Fibroblast of skin of left biceps (primary cell): Measurements from ENCODE around the gene SLC25A11.
"Not testable (repeated sequence)": the region's sequence is repeated elsewhere in the genome, so short reads cannot be mapped to it uniquely, and the experiment has no call there.

ENCODE experiments used
- DNase-seq, 2 experiments: peaks; one replicate each; pipeline ENCODE4 v3.0.0-alpha.2; 2013; ENCODE audit warnings: low read depth in 2 of 2

Gene SLC25A11

GRCh38 chr17:4920351-4921048, 19.3 kb downstream of the SLC25A11 start:
- no peak for DNase-seq

- DNase-seq, result no peak
These were observed 20.3 kb downstream of the SLC25A11 start for GRCh38 chr17:4919511-4920047.

GRCh38 chr17:4914551-4914950, 25.3 kb downstream of the SLC25A11 start:
- DNase-seq, result not testable (repeated sequence)

DNA sequence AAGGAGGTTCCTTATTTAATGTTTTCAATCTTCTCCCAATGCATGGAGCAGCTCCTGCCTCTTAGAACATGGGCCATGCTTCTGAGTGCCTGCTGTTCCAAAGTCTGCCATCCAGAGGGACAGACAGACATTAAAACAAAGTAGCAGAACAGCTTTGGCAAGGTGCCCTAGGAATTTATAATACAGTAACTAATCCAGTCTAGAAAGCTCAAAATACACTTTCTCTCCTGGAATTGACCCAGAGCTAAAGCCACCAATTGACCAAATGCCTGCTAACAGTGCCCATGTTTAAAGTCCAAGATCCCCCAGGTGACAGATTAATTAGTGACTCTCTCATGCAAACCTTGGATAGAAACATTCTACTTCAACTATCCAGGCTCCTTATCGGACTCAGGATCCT, 25.9 kb downstream of the SLC25A11 start:
- DNase-seq, result no peak

GRCh38 chr17:4908711-4909496, 30.9 kb downstream of the SLC25A11 start:
- peak; percentile 68 to 69 for DNase-seq

- no peak for DNase-seq
These were observed 31.5 kb downstream of the SLC25A11 start for GRCh38 chr17:4908301-4908700.

- DNase-seq, result not testable (repeated sequence)
These were observed 33.2 kb downstream of the SLC25A11 start for GRCh38 chr17:4906642-4907041.

DNA sequence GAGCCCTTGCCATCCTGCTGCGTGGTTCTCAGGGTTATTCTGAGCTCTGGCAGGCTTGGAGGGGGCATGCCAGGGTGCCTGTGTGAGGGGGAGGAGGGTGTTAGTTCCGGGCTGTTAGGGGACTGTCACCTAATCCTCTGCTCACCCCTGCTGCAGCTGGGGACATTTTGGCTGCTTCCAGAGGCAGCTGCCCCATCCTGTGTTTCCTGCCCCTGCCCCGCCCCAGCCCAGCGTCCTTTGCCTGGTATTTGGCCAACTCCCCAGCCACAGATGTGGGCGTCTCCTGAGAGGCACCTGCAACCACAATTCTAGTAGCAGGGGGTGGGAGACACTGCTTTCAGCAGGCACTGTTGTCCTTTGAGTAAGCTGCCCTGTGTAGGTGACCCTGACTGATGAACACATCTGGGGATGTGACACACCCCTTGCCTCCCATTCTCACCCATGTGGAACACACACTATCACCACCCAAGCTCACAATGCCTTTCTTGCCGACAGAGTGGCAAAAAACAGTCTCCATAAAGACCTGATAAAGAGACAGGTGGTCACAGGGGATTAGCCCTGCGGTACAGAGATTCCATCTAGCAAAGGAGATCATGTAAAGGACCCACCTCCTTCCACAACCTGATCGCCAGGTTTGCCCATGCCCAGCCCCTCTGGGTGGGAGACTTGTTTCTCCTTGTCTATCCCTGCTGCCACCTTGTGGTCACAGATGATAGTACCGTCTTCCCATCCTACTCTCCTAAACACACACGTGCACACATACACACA, 36.6 kb downstream of the SLC25A11 start, which contains the start of gene CHRNE:
Gene CHRNE, minus strand, starts transcription at position 48 of the 768 bp plus-strand sequence. Its CDS starts 35 bp downstream, at position 13.
- DNase-seq, result no peak

DNA sequence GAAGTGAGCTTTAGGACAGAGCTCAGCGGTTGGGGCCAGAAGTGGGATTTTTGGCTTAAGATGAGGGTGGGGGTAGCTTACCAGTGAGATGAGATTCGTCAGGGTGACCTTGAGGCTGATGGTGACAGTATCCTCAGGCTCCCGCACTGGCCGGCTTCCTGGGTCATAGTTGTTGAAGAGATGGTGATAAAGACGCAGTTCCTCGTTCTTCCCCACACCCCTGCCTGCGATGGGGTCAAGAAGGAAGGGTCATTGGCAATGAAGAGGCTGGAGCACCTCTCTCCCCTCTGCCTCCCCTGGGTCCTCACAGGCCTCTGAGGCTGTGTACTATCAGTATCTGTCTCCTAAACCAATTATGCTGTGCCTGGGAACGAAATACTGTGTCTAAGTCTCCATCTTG, 37.3 kb downstream of the SLC25A11 start:
- DNase-seq, result no peak

DNA sequence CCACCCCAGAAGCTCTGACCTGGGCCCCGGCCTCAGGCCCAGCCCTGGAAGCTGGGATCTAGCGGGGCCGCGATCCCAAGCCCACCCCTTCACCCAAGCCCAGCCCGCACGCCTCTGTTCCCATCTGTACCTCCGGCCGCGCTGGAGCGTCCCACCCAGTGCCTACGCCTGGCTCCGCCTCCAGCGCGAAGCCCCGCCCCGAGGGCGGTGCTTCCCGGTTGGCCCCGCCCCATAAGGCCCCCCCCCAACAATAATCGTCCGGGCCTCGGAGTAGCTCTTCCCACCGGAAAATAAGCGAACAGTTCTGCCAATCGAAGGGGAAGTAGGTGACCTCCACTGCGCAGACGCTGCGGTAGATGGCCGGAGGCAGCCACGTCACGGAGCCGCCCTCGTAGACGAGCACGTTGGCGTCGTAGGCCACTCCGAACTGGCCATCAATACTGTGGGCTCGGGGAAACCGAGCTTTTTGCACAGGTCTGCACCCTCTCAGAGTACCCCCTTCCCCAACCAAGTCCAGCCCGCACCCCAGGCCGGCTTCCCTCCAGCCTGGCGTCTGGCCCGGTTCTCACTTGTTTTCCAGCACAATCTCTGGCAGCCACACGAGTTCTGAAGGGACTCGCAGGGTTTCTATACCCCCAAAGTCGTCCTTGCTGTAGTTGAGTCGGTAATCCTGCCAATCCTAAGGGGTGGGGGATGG, 38.0 kb downstream of the SLC25A11 start:
- DNase-seq, result no peak

DNA sequence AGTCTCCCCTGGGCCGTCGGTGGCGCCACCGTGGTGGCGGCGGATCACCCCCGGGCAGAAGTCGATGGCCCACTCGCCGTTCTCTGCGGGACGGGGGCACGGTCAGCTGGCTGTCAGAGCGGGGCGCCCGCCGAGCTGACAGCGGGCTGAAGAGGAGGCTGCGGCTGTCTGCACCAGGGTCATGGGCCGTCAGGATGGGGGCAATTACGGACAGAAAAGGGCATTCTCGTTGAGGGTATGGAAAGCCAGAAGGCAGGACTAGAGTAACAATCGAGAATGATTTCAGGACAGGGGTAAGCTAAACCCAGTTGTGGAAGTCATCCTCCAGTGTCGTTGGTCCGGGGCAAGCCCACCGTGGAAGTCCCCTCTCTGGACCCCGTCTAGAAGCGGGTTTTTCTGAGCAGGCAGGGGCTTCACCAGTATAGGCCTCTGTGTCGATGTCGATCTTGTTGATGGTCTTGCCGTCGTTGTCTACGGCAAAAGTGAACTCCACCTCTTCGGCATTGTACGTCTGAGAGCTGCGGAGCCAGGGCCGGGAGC, 38.7 kb downstream of the SLC25A11 start:
- DNase-seq, result no peak

GRCh38 chr17:4900231-4901107, 39.4 kb downstream of the SLC25A11 start:
- no peak for DNase-seq

DNA sequence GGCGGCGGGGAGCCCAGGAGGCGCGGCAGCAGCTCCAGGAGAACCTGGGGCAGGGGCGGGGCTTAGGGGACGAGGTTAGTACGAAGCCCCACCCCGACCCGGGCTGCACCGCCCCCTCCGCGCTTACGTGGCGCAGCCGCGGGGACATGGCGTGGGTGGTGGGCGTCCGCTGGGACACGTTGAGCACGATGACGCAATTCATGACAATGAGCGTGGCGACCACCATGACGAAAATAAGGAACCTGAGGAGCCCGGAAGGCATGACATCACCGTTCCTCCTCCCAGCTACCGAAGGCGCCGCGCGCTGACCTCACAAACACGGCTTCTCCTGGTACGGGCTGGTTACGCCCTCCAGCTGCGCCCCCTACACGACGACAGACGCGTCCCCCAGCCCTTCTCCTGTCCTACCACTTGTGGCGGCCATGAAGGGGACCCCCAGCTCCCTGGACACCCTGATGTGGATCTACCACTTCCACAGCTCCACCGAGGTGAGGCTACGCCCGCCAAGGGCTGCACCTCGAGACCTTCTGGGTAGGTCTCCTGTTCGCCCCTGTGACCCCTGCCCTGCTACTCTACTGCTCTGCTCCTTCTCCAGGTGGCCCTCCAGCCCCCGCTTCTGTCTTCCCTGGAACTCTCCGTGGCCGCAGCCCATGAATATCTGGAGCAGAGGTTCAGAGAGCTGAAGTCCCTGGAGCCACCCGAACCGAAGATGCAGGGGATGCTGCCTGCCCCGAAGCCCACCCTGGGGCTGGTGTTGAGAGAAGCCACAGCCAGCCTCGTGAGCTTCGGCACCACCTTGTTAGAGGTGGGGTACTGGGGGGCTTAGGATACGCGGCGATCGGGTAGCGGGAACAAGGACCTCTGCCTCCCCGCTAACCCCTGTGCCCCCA, 40.3 kb downstream of the SLC25A11 start, which contains the start of gene C17orf107:
Gene C17orf107, plus strand, starts transcription at position 196 of the 890 bp plus-strand sequence. Its CDS starts 227 bp downstream, at position 423.
- DNase-seq, result peak; percentile 39 to 54

DNA sequence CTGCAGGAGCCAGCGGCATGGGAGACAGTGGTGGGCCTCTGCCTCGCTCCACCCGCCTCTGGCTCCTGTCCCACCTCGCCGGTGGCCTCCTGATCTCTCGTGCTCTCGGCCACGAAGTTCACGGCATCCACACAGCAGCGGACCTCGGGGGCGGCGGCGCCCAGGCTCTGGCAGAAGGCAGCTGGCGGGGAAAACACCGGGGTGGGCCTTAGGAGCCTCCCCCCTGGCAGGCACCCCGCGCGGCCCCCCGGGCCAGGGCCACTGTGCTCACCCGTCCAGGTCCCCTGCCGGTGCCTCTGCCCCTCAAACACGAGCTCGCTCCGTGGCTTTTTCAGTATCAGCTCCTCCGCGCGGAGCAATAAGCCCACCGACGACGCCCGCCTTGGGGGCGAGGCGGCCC, 40.9 kb downstream of the SLC25A11 start:
- no peak for DNase-seq

GRCh38 chr17:4898351-4898750, 41.5 kb downstream of the SLC25A11 start:
- no peak for DNase-seq

DNA sequence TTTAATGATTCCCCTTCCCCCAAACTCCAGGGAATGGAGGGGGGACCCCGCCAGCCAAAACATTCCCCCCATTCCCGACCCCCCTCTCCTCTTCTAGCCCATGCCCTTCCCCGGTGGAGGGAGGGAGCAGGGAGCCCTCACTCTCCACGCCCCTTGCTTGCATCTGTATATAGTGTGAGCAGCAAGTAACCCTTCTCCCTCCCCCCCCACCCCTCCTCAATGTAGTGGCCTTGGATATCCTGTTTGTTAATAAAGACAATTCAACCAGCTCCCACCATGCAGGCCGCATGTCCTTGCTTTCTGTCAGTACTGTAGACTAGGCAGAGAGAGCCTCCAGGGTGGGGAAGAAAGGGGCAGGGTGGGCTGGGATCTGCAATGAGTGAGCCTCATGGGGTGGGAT, 42.1 kb downstream of the SLC25A11 start:
- DNase-seq, result no peak

GRCh38 chr17:4897198-4897687, 42.6 kb downstream of the SLC25A11 start:
- no peak for DNase-seq

DNA sequence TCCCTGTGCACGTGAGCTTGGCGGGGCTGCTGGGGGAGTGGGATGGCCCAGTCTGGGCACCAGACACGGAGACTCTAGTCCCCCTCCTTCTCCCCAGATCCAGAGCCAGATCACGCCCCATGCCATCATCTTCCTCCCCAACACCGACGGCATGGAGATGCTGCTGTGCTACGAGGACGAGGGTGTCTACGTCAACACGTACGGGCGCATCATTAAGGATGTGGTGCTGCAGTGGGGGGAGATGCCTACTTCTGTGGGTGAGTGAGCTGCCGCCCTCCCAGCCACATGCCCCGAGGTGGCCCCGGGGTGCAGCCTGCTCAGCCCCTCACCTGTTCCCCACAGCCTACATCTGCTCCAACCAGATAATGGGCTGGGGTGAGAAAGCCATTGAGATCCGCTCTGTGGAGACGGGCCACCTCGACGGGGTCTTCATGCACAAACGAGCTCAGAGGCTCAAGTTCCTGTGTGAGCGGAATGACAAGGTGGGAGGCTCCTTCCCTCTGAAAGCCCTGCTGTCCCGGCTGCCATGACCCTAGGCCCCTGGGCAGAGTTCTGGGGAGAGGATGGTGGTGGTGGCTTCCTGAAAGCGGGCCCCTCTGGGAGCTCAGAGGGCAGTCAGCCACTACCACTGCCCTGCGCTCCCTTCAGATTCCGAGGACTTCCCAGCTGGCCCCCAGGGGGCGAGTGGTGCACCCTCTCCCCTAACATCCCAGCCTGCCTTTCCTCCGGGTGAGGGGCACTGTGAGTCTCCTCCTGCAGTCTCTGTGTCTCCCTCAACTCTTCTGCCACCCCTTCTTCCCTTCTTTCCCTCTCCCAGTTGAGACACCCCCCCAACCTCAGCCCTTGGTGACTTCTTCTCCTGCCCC, 43.3 kb downstream of the SLC25A11 start:
- DNase-seq, result no peak
